ENCODE measurements around the gene NIM1K. TPM values are rescaled to one million over a fixed set of nuclear protein-coding genes. Genes with fewer than 3 reads are reported as not detected.
"Not testable (repeated sequence)": the region's sequence is repeated elsewhere in the genome, so short reads cannot be mapped to it uniquely, and the experiment has no call there.

Gene NIM1K
- total and polyA plus RNA-seq, 4 experiments from 2014 or later: 0.24 to 0.40 (median 0.27) TPM

GRCh38 chr5:43316421-43316820 is 124.4 kb downstream of the NIM1K start:
- POLR2A ChIA-PET (ENCODE audit: partially characterized antibody): interaction anchor here (1.6 kb wide), 1 partner anchor 196 kb away, joined by 5 read pairs; the partner anchor contains the start of gene ZNF131
- no peak overlapping the region for H3K4me3 Mint-ChIP-seq
- no peak overlapping the region for H3K27ac Mint-ChIP-seq

GRCh38 chr5:43320846-43321245 is 128.8 kb downstream of the NIM1K start:
- Mint-ChIP-seq H3K9me3 (peaks cover 0 to 2% (median 0%) of the 10 kb centered on the region in 8 donors), H3K36me3 (no peaks in the 10 kb centered on the region), H3K27ac (no peak overlapping the region), H3K4me1 (no peaks in the 10 kb centered on the region), H3K27me3 (no peaks in the 10 kb centered on the region), H3K4me3 (no peak overlapping the region)
- H3K4me3 ChIP-seq (ENCODE audit: low read length in 2 of 2): no peak overlapping the region
- H3K36me3 ChIP-seq (ENCODE audit: insufficient read depth, low read length): no peaks in the 10 kb centered on the region
- H3K27me3 ChIP-seq (ENCODE audit: insufficient read depth, low read length): no peaks in the 10 kb centered on the region
- DNase-seq: no peak
- no peaks in the 10 kb centered on the region for H3K9me3 ChIP-seq (ENCODE audit: control insufficient read depth in 1 of 2, low read length in 2 of 2)
- no peak overlapping the region for H3K27ac ChIP-seq (ENCODE audit: low read depth, low read length)
- ChIA-PET POLR2A (ENCODE audit: partially characterized antibody) (no interaction called here), CTCF (ENCODE audit: partially characterized antibody) (interaction anchor here (1.3 kb wide), 1 partner anchor 69 kb away, joined by 4 read pairs; no protein-coding TSS in a partner anchor)
- H3K4me1 ChIP-seq (ENCODE audit: insufficient read depth, low read length): no peaks in the 10 kb centered on the region
- intact Hi-C loops (cut with micrococcal nuclease): no loop called here

More at GRCh38 chr5:43316421-43316820, 124.4 kb downstream of the NIM1K start:
- H3K9me3 ChIP-seq (ENCODE audit: control insufficient read depth in 1 of 2, low read length in 2 of 2): no peaks in the 10 kb centered on the region
- H3K27ac ChIP-seq (ENCODE audit: low read depth, low read length): no peak overlapping the region
- no peaks in the 10 kb centered on the region for H3K36me3 ChIP-seq (ENCODE audit: insufficient read depth, low read length)
- H3K4me1 ChIP-seq (ENCODE audit: insufficient read depth, low read length): peaks cover 19% of the 10 kb centered on the region
- DNase-seq: no peak
- no peaks in the 10 kb centered on the region for H3K27me3 ChIP-seq (ENCODE audit: insufficient read depth, low read length)
- CTCF ChIA-PET (ENCODE audit: partially characterized antibody): no interaction called here
- no peak overlapping the region for H3K4me3 ChIP-seq (ENCODE audit: low read length in 2 of 2)
- peaks cover 0 to 5% of the 10 kb centered on the region in 2 donors for H3K36me3 Mint-ChIP-seq
- H3K27me3 Mint-ChIP-seq: no peaks in the 10 kb centered on the region
- H3K9me3 Mint-ChIP-seq: no peaks in the 10 kb centered on the region
- peaks cover 15 to 28% (median 24%) of the 10 kb centered on the region in 4 donors for H3K4me1 Mint-ChIP-seq
- intact Hi-C loops (cut with micrococcal nuclease): no loop called here

- CTCF ChIA-PET (ENCODE audit: partially characterized antibody); POLR2A ChIA-PET (ENCODE audit: partially characterized antibody): not testable (repeated sequence)
These were observed 131.5 kb downstream of the NIM1K start for GRCh38 chr5:43323488-43323887.

GRCh38 chr5:43325624-43326023 is 133.6 kb downstream of the NIM1K start:
- H3K27me3 ChIP-seq (ENCODE audit: insufficient read depth, low read length); H3K9me3 ChIP-seq (ENCODE audit: control insufficient read depth in 1 of 2, low read length in 2 of 2); H3K4me3 Mint-ChIP-seq; DNase-seq; H3K4me1 ChIP-seq (ENCODE audit: insufficient read depth, low read length); H3K27ac Mint-ChIP-seq; H3K4me3 ChIP-seq (ENCODE audit: low read length in 2 of 2); H3K9me3 Mint-ChIP-seq; CTCF ChIA-PET (ENCODE audit: partially characterized antibody); H3K36me3 Mint-ChIP-seq; intact Hi-C loops (cut with micrococcal nuclease); H3K27ac ChIP-seq (ENCODE audit: low read depth, low read length); H3K36me3 ChIP-seq (ENCODE audit: insufficient read depth, low read length); H3K27me3 Mint-ChIP-seq; H3K4me1 Mint-ChIP-seq: not testable (repeated sequence)
- POLR2A ChIA-PET (ENCODE audit: partially characterized antibody): interaction anchor here (1.0 kb wide), 1 partner anchor 12 kb away, joined by 3 read pairs; the partner anchor contains the start of gene HMGCS1

More at GRCh38 chr5:43323488-43323887, 131.5 kb downstream of the NIM1K start:
- H3K9me3 Mint-ChIP-seq; H3K4me3 Mint-ChIP-seq; H3K27ac Mint-ChIP-seq; H3K4me3 ChIP-seq (ENCODE audit: low read length in 2 of 2); H3K36me3 Mint-ChIP-seq; H3K27me3 Mint-ChIP-seq; H3K27ac ChIP-seq (ENCODE audit: low read depth, low read length); DNase-seq; H3K4me1 ChIP-seq (ENCODE audit: insufficient read depth, low read length); H3K36me3 ChIP-seq (ENCODE audit: insufficient read depth, low read length); H3K9me3 ChIP-seq (ENCODE audit: control insufficient read depth in 1 of 2, low read length in 2 of 2); intact Hi-C loops (cut with micrococcal nuclease); H3K27me3 ChIP-seq (ENCODE audit: insufficient read depth, low read length); H3K4me1 Mint-ChIP-seq: not testable (repeated sequence)

Other genes with a start within 250 kb of the NIM1K start
- gene ANXA2R, start 151.9 kb upstream of the NIM1K start, total RNA-seq: 10 to 100 TPM; 43.4 to 47.8 TPM
- gene ANXA2R, start 151.9 kb upstream of the NIM1K start, polyA plus RNA-seq: 10 to 100 TPM; 35.8 to 47.0 TPM
- gene ZNF131, start 71.3 kb upstream of the NIM1K start, total RNA-seq: 10 to 100 TPM; 76.5 to 86.9 TPM
- gene ZNF131, start 71.3 kb upstream of the NIM1K start, polyA plus RNA-seq: 10 to 100 TPM; 67.4 to 68.7 TPM
- gene HMGCS1, start 121.2 kb downstream of the NIM1K start, total RNA-seq: 10 to 100 TPM; 27.7 to 35.7 TPM
- 1 to 10 TPM; 3.3 to 6.8 TPM for gene HMGCS1, start 121.2 kb downstream of the NIM1K start, polyA plus RNA-seq
- gene CCL28, start 220.2 kb downstream of the NIM1K start, total RNA-seq: 10 to 100 TPM; 14.6 to 18.2 TPM
- 1 to 10 TPM; 5.7 to 9.4 TPM for gene CCL28, start 220.2 kb downstream of the NIM1K start, polyA plus RNA-seq

Data from CD4-positive, alpha-beta memory T cell (primary cell).